Psoas muscle (tissue), 8 donors: ENCODE data around the gene EPS8L1. TPM values are rescaled to one million over a fixed set of nuclear protein-coding genes. Genes with fewer than 3 reads are reported as not detected.
A peak's percentile ranks its signal among the peaks of the same experiment; 100 is the strongest.

Experiments used
- ATAC-seq, 4 donors: fragments of 200-7000 bp; cut with Tn5 transposase; one replicate each; pipeline ENCODE4 v1.9.1; 2020; ENCODE audit warnings: moderate library complexity in 3 of 4, mild to moderate bottlenecking in 2 of 4
- DNase-seq, 2 donors: peaks; one replicate each; pipeline ENCODE4 v3.0.0-alpha.2; 2020
- H3K27ac ChIP-seq: fragments of 200-600 bp; one replicate; pipeline ENCODE4 v1.8.0; 2022
- H3K27me3 ChIP-seq, 3 donors: fragments of 200-600 bp in 1 of 3; one replicate each; pipeline versions ENCODE4 v1.6.1 to v1.8.0; 2013 to 2022; ENCODE audit warnings: low read length in 2 of 3, mild to moderate bottlenecking in 2 of 3, moderate library complexity in 1 of 3; ENCODE audit not compliant: insufficient read depth in 3 of 3
- H3K36me3 ChIP-seq, 2 donors: fragments of 200-600 bp in 1 of 2; one replicate each; pipeline versions ENCODE4 v1.6.1 to v1.8.0; 2013 to 2022; ENCODE audit warnings: low read depth in 1 of 2, mild to moderate bottlenecking in 1 of 2, moderate library complexity in 1 of 2; ENCODE audit not compliant: insufficient read depth in 1 of 2
- H3K4me1 ChIP-seq: fragments of 200-600 bp; one replicate; pipeline ENCODE4 v1.8.0; 2022
- H3K4me3 ChIP-seq: fragments of 200-600 bp; one replicate; pipeline ENCODE4 v1.8.0; 2022; ENCODE audit warnings: mild to moderate bottlenecking
- H3K9me3 ChIP-seq: fragments of 200-600 bp; one replicate; pipeline ENCODE4 v1.8.0; 2022
- CTCF ChIP-seq: fragments of 200-600 bp; IDR thresholded peaks from one replicate; pipeline ENCODE4 v1.8.0; 2022; ENCODE audit warnings: antibody characterized with exemption
- WGBS, 3 donors: extraction: QIAGEN DNeasy Blood & Tissue Kit; methylation state at CpG; one replicate each; pipeline versions ENCODE4 v1.1.6 to v1.1.7; 2013; 5-methylcytosine and 5-hydroxymethylcytosine counted together
- intact Hi-C, 2 donors: fragments of 100-400 bp; cut with DNase I; formaldehyde crosslinking; loops; one replicate each; pipeline versions ENCODE4 v1.11.0 to v1.14.2; 2022
- polyA plus RNA-seq, 3 donors: library from polyadenylated mRNA; stranded (reverse); fragments of 200-250 nt; gene quantifications; one replicate each; pipeline ENCODE4 v1.2.3, GENCODE V29; 2013
- total RNA-seq, 4 donors: library from RNA; stranded (reverse); fragmentation: NEBNext Ultra II Directional in 2 of 4; extraction: Animal tissue kit (Norgen Biotek cat#: 25700) in 2 of 4; gene quantifications; one replicate each; pipeline versions ENCODE4 v1.2.1 to v1.2.4, GENCODE V29; 2021 to 2023
- donor health status: healthy with polysubstance abuse.
- donor health status: DM: no; HTN: no; CAD: no; lungs with moderate emphysema.
- donor health status: Bipolar disorder and iron deficiency.
- donor health status: healthy.
- donor health status: DM: yes; HTN: yes; CAD: no.
- donor health status: DM: no; HTN: no; CAD: no.
- donor health status: DM: no; HTN: no; CAD: no.
- donor health status: DM: yes; HTN: yes; CAD: no.

Gene EPS8L1
- total and polyA plus RNA-seq, 7 donors: 0.53 to 2.5 (median 1.0) TPM

GRCh38 chr19:55068950-55069864 lies 6.5 kb upstream of the EPS8L1 start:
- peaks cover 0 to 56% (median 33%) of the 10 kb centered on the region in 3 donors for H3K27me3 ChIP-seq
- intact Hi-C loops: no loop called here
- no peaks in the 10 kb centered on the region for H3K4me1 ChIP-seq
- DNase-seq (peak in 1 of 2 donors; percentile 56), ATAC-seq (peak in 3 of 4 donors; percentile 24 to 50 (median 44))
- H3K27ac ChIP-seq: no peak overlapping the region
- H3K9me3 ChIP-seq: no peaks in the 10 kb centered on the region
- H3K36me3 ChIP-seq: no peaks in the 10 kb centered on the region
- 5 to 7% (median 5%) methylated on average over 24 to 30 of the region's 30 CpGs for WGBS, 3 donors
- no peak overlapping the region for H3K4me3 ChIP-seq
- no peak for TF ChIP-seq CTCF

- no peak overlapping the region for H3K4me3 ChIP-seq
- ATAC-seq (no peak), DNase-seq (no peak)
- no peak for TF ChIP-seq CTCF
- H3K27me3 ChIP-seq: peaks cover 0 to 59% (median 34%) of the 10 kb centered on the region in 3 donors
- H3K9me3 ChIP-seq: no peaks in the 10 kb centered on the region
- H3K4me1 ChIP-seq: no peaks in the 10 kb centered on the region
- 91 to 96% (median 92%) methylated on average over 2 of the region's 2 CpGs for WGBS, 3 donors
- no peaks in the 10 kb centered on the region for H3K36me3 ChIP-seq
- intact Hi-C loops: no loop called here
- H3K27ac ChIP-seq: no peak overlapping the region
Observed at GRCh38 chr19:55069865-55070197, 5.8 kb upstream of the EPS8L1 start.

GRCh38 chr19:55070466-55071128 lies 5.1 kb upstream of the EPS8L1 start:
- WGBS, 3 donors: 72 to 75% (median 75%) methylated on average over 10 of the region's 10 CpGs
- no peak overlapping the region for H3K27ac ChIP-seq
- no peaks in the 10 kb centered on the region for H3K9me3 ChIP-seq
- no peak for TF ChIP-seq CTCF
- intact Hi-C loops: no loop called here
- H3K27me3 ChIP-seq: peaks cover 0 to 65% (median 32%) of the 10 kb centered on the region in 3 donors
- H3K36me3 ChIP-seq: no peaks in the 10 kb centered on the region
- no peaks in the 10 kb centered on the region for H3K4me1 ChIP-seq
- DNase-seq (no peak), ATAC-seq (no peak)
- H3K4me3 ChIP-seq: no peak overlapping the region

DNA sequence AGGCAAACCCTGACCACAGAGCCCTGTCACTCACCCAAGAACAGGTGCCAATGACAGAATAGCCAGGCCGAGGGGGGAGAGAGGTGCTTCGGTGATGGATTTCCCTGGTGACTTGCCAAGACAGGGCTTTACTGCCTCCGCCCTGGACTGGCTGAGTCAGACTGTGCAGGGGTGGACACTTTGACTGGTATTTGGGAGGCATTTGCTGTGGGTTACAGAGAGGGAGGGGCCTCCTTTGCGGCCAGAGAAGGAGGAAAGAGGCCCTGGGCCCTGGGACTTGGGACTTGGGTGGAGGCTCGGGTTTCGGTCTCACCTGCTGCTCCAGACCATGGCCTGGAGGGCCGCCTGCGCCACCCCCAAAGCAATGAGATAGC lies 4.6 kb upstream of the EPS8L1 start:
- DNase-seq (no peak), ATAC-seq (peak in 1 of 4 donors; percentile 67)
- Histone ChIP-seq H3K36me3 (no peaks in the 10 kb centered on the region), H3K4me1 (no peaks in the 10 kb centered on the region), H3K9me3 (no peaks in the 10 kb centered on the region), H3K4me3 (no peak overlapping the region), H3K27me3 (peaks cover 0 to 66% (median 33%) of the 10 kb centered on the region in 3 donors), H3K27ac (no peak overlapping the region)
- no peak for TF ChIP-seq CTCF
- 24 to 43% (median 33%) methylated on average over 7 to 8 of the region's 8 CpGs for whole genome bisulfite sequencing, 3 donors
- intact Hi-C loops: no loop called here
